Thoracic aorta (tissue), 2 donors: ENCODE results near the gene SYNPO2. TPM values are rescaled to one million over a fixed set of nuclear protein-coding genes. Genes with fewer than 3 reads are reported as not detected.

Source experiments
- ATAC-seq: fragments of 150-250 bp; one replicate; pipeline ENCODE4 v1.8.0; 2017; ENCODE audit warnings: low read depth; ENCODE audit not compliant: insufficient number of reproducible peaks, low FRiP score
- DNase-seq: peaks from one replicate; pipeline ENCODE4 v3.0.0-alpha.2; 2020; ENCODE audit warnings: low spot score
- H3K27ac ChIP-seq, 2 donors: fragments of 200-600 bp; sonication (generic); 1 replicate in 1 of 2; 2 replicates in 1 of 2; pipeline ENCODE4 v1.5.1; 2016; ENCODE audit warnings: mild to moderate bottlenecking in 2 of 2, moderate library complexity in 2 of 2
- H3K27me3 ChIP-seq: fragments of 200-600 bp; sonication (generic); replicated peaks from 2 replicates; pipeline ENCODE4 v1.6.0; 2016; ENCODE audit warnings: mild to moderate bottlenecking; ENCODE audit not compliant: insufficient read depth
- H3K36me3 ChIP-seq: fragments of 200-600 bp; sonication (generic); one replicate; pipeline ENCODE4 v1.5.1; 2016
- H3K4me1 ChIP-seq, 2 donors: fragments of 200-600 bp; sonication (generic); 1 replicate in 1 of 2; 2 replicates in 1 of 2; pipeline versions ENCODE4 v1.5.1 to v1.6.0; 2016; ENCODE audit warnings: low read depth in 2 of 2, mild to moderate bottlenecking in 1 of 2; ENCODE audit not compliant: control insufficient read depth in 1 of 2
- H3K4me3 ChIP-seq: fragments of 200-600 bp; sonication (generic); 2 replicates; pipeline ENCODE4 v1.5.1; 2016; ENCODE audit warnings: mild to moderate bottlenecking
- H3K9me3 ChIP-seq: fragments of 200-600 bp; sonication (generic); 2 replicates; pipeline ENCODE4 v1.5.1; 2016
- total RNA-seq, 2 donors: library from RNA; depleted of rRNA; stranded (reverse); fragments of >200 nt; gene quantifications; one replicate each; pipeline versions ENCODE4 v1.1.0 to v1.2.3, GENCODE V29; 2016
- TF ChIP-seq, protein P1 (sequence below): fragments of 200-600 bp; sonication (generic); IDR thresholded peaks from one replicate; pipeline ENCODE4 v1.5.1; 2019; ENCODE audit warnings: antibody characterized with exemption

The SYNPO2 gene
- total RNA-seq, 2 donors from 2014 or later, result 264 to 313 TPM

GRCh38 chr4:118987959-118988634, 99.4 kb downstream of the SYNPO2 start:
- Histone ChIP-seq H3K4me1 (peaks cover 46 to 96% of the 10 kb centered on the region in 2 donors), H3K4me3 (no peak overlapping the region), H3K36me3 (no peaks in the 10 kb centered on the region), H3K9me3 (no peaks in the 10 kb centered on the region), H3K27me3 (no peaks in the 10 kb centered on the region), H3K27ac (peak overlapping the region; percentile 91 to 96)
- TF ChIP-seq, protein P1, sequence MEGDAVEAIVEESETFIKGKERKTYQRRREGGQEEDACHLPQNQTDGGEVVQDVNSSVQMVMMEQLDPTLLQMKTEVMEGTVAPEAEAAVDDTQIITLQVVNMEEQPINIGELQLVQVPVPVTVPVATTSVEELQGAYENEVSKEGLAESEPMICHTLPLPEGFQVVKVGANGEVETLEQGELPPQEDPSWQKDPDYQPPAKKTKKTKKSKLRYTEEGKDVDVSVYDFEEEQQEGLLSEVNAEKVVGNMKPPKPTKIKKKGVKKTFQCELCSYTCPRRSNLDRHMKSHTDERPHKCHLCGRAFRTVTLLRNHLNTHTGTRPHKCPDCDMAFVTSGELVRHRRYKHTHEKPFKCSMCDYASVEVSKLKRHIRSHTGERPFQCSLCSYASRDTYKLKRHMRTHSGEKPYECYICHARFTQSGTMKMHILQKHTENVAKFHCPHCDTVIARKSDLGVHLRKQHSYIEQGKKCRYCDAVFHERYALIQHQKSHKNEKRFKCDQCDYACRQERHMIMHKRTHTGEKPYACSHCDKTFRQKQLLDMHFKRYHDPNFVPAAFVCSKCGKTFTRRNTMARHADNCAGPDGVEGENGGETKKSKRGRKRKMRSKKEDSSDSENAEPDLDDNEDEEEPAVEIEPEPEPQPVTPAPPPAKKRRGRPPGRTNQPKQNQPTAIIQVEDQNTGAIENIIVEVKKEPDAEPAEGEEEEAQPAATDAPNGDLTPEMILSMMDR, result no peak
- no peak for ATAC-seq
- no peak for DNase-seq

DNA sequence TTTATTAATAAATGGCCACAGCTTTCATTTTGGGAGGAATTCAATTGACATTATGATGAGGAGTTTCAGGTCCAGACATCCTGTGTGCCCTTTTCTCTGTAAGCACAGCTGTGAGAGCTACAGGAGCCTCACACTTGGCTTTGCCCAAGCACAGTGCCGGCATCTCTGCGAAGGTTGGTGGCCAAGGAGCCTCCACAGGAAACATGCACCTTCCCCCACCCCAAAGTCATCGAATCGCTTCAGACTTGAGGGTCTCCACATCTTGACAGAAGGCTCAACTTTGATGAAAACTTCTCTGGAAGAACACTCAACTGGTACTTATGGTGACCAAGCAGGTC, 100.0 kb downstream of the SYNPO2 start:
- H3K36me3 ChIP-seq, result no peaks in the 10 kb centered on the region
- no peaks in the 10 kb centered on the region for H3K9me3 ChIP-seq
- peak overlapping the region; percentile 91 to 96 for H3K27ac ChIP-seq
- TF ChIP-seq, protein P1, result no peak
- DNase-seq (no peak), ATAC-seq (no peak)
- no peak overlapping the region for H3K4me3 ChIP-seq
- H3K4me1 ChIP-seq, result peaks cover 44 to 96% of the 10 kb centered on the region in 2 donors
- no peaks in the 10 kb centered on the region for H3K27me3 ChIP-seq

GRCh38 chr4:118989098-118990080, 100.7 kb downstream of the SYNPO2 start:
- H3K36me3 ChIP-seq, result no peaks in the 10 kb centered on the region
- H3K4me3 ChIP-seq, result no peak overlapping the region
- TF ChIP-seq, protein P1, result no peak
- H3K4me1 ChIP-seq, result peaks cover 44 to 95% of the 10 kb centered on the region in 2 donors
- H3K27ac ChIP-seq, result peak overlapping the region; percentile 91 to 96
- no peaks in the 10 kb centered on the region for H3K9me3 ChIP-seq
- ATAC-seq, result peak; percentile 54
- no peaks in the 10 kb centered on the region for H3K27me3 ChIP-seq
- DNase-seq, result no peak

- TF ChIP-seq, protein P1, result no peak
- Histone ChIP-seq H3K4me1 (peaks cover 29 to 95% of the 10 kb centered on the region in 2 donors), H3K9me3 (no peaks in the 10 kb centered on the region), H3K27me3 (no peaks in the 10 kb centered on the region), H3K36me3 (no peaks in the 10 kb centered on the region), H3K27ac (peak overlapping the region; percentile 91 to 96), H3K4me3 (no peak overlapping the region)
- DNase-seq (no peak), ATAC-seq (no peak)
Measured at GRCh38 chr4:118991686-118992085, 103.0 kb downstream of the SYNPO2 start.

GRCh38 chr4:118992149-118992548, 103.5 kb downstream of the SYNPO2 start:
- TF ChIP-seq, protein P1, result no peak
- Histone ChIP-seq H3K27me3 (no peaks in the 10 kb centered on the region), H3K4me1 (peaks cover 28 to 94% of the 10 kb centered on the region in 2 donors), H3K36me3 (no peaks in the 10 kb centered on the region), H3K9me3 (no peaks in the 10 kb centered on the region), H3K4me3 (no peak overlapping the region), H3K27ac (peak overlapping the region; percentile 91 to 96)
- no peak for DNase-seq
- ATAC-seq, result no peak
